ENCODE measurements around the gene USP49. TPM values are rescaled to one million over a fixed set of nuclear protein-coding genes. Genes with fewer than 3 reads are reported as not detected.

The USP49 gene
- total and polyA plus RNA-seq, 10 of the 15 experiments (the other 5 are each of a cell fraction or from before 2014, with no cell fraction given) = 1.0 to 7.7 (median 4.3) TPM

DNA sequence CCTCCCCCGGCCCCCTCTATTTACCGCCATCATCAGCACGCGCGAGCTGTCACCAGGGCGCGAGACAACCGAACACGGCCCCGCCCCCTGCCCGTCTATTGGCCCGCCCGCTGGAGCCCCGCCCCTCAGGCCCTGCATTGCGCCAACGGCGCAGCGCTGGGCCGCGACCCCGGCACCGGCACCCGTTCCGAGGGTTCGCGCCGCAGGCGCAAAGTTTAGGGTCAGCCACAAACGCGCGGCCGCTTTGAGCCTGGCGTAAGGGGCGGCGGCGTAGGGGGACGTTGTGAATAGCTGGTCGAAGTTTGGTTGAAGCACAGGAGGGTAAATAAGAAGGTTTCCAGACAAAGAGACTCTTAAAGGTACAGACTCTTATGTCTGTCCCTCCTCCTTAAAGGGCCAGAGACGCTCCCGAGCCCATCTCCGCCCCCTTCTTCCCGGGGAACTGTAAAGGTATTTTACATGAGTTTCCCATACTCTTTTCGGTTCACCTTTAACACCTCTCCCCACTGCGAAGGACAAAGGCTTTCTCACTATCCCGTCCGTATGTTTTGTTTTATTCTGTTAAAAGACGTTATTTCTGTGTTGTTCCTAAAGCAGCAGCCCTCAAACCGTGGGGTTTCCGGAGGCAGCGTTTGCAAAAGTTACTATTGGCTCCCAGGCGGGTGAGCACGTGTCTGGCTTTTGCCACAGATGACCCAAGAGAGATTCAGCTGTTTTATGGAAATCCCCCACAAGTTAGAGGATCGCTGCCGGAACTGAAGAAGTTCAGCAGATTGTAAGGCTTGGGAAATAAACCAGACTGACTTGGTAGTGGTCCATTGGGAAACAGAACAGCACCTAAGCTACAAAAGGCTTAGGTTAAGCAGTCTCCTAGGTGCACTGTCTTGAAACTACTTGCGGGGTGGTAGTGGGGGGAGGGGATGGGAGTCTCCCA is at the start of gene USP49 (continued):
- TF ChIP-seq, protein P1, sequence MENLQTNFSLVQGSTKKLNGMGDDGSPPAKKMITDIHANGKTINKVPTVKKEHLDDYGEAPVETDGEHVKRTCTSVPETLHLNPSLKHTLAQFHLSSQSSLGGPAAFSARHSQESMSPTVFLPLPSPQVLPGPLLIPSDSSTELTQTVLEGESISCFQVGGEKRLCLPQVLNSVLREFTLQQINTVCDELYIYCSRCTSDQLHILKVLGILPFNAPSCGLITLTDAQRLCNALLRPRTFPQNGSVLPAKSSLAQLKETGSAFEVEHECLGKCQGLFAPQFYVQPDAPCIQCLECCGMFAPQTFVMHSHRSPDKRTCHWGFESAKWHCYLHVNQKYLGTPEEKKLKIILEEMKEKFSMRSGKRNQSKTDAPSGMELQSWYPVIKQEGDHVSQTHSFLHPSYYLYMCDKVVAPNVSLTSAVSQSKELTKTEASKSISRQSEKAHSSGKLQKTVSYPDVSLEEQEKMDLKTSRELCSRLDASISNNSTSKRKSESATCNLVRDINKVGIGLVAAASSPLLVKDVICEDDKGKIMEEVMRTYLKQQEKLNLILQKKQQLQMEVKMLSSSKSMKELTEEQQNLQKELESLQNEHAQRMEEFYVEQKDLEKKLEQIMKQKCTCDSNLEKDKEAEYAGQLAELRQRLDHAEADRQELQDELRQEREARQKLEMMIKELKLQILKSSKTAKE (IDR thresholded peaks at IDR 0.05; ENCODE audit: low read depth, poor library complexity, severe bottlenecking) = peak; percentile 37
- TF ChIP-seq CREB1 (IDR thresholded peaks at IDR 0.05; ENCODE audit: low read depth) (peak; percentile 92), TCF12 (IDR thresholded peaks at IDR 0.05; ENCODE audit: low read depth, low read length) (0 out of 2 replicates have a peak, but pooled peaks have one; percentile 14), CTCF (IDR thresholded peaks at IDR 0.05 in 2 of 3, conservative IDR thresholded peaks at IDR 0.05 in 1 of 3; ENCODE audit: control insufficient read depth in 2 of 3, extremely low read depth in 1 of 3, insufficient read depth in 1 of 3, low read depth in 3 of 3, low read length in 3 of 3) (no peak), ZZZ3 (IDR thresholded peaks at IDR 0.05; ENCODE audit: control insufficient read depth, insufficient read length, low read depth) (no peak), CHD2 (IDR thresholded peaks at IDR 0.05; ENCODE audit: borderline replicate concordance, low read depth, low read length) (0 out of 2 replicates have a peak, but pooled peaks have one; percentile 52), USF2 (IDR thresholded peaks at IDR 0.05; ENCODE audit: borderline replicate concordance, low read depth, low read length) (peak; percentile 76), PAX8 (IDR thresholded peaks at IDR 0.05) (0 out of 2 replicates have a peak, but pooled peaks have one; percentile 13), NR2C1 (IDR thresholded peaks at IDR 0.05) (peak; percentile 52), SMAD1 (IDR thresholded peaks at IDR 0.05; ENCODE audit: low read depth, partially characterized antibody) (peak; percentile 58), PML (IDR thresholded peaks at IDR 0.05; ENCODE audit: low read length) (peak; percentile 87), NFIC (IDR thresholded peaks at IDR 0.05; ENCODE audit: low read depth, low read length) (peak; percentile 68), ELK1 (IDR thresholded peaks at IDR 0.05; ENCODE audit: low read depth, low read length) (no peak), POLR2AphosphoS5 (IDR thresholded peaks at IDR 0.05; ENCODE audit: low read length) (peak; percentile 80), SIN3A (IDR thresholded peaks at IDR 0.05; ENCODE audit: low read depth, low read length) (peak; percentile 43; the same call in 1 of the 2 replicates), CBX5 (IDR thresholded peaks at IDR 0.05; ENCODE audit: low read depth) (peak; percentile 60; the same call in 1 of the 2 replicates), IKZF2 (IDR thresholded peaks at IDR 0.05) (peak; percentile 19 to 29; a peak in 2 of 4 replicates), PAX5 (IDR thresholded peaks at IDR 0.05; ENCODE audit: borderline replicate concordance, low read depth, low read length) (peak; percentile 5; the same call in 1 of the 2 replicates), CEBPB (IDR thresholded peaks at IDR 0.05; ENCODE audit: borderline replicate concordance in 1 of 2, low read depth in 2 of 2, low read length in 2 of 2) (no peak)
- TF ChIP-seq, protein P2, sequence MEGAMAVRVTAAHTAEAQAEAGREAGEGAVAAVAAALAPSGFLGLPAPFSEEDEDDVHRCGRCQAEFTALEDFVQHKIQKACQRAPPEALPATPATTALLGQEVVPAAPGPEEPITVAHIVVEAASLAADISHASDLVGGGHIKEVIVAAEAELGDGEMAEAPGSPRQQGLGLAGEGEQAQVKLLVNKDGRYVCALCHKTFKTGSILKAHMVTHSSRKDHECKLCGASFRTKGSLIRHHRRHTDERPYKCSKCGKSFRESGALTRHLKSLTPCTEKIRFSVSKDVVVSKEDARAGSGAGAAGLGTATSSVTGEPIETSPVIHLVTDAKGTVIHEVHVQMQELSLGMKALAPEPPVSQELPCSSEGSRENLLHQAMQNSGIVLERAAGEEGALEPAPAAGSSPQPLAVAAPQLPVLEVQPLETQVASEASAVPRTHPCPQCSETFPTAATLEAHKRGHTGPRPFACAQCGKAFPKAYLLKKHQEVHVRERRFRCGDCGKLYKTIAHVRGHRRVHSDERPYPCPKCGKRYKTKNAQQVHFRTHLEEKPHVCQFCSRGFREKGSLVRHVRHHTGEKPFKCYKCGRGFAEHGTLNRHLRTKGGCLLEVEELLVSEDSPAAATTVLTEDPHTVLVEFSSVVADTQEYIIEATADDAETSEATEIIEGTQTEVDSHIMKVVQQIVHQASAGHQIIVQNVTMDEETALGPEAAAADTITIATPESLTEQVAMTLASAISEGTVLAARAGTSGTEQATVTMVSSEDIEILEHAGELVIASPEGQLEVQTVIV (IDR thresholded peaks at IDR 0.05; ENCODE audit: borderline replicate concordance, partially characterized antibody) = peak; percentile 14

Measured in GM12878 (cell line).